HG03159 (cell line): ENCODE measurements around the gene FAM184B.

Source experiments
- ATAC-seq: cut with Tn5 transposase; IDR thresholded peaks from one replicate; pipeline ENCODE4 v1.9.1; 2021; ENCODE audit warnings: mild to moderate bottlenecking, moderate library complexity; ENCODE audit not compliant: unreplicated experiment

The FAM184B gene

DNA sequence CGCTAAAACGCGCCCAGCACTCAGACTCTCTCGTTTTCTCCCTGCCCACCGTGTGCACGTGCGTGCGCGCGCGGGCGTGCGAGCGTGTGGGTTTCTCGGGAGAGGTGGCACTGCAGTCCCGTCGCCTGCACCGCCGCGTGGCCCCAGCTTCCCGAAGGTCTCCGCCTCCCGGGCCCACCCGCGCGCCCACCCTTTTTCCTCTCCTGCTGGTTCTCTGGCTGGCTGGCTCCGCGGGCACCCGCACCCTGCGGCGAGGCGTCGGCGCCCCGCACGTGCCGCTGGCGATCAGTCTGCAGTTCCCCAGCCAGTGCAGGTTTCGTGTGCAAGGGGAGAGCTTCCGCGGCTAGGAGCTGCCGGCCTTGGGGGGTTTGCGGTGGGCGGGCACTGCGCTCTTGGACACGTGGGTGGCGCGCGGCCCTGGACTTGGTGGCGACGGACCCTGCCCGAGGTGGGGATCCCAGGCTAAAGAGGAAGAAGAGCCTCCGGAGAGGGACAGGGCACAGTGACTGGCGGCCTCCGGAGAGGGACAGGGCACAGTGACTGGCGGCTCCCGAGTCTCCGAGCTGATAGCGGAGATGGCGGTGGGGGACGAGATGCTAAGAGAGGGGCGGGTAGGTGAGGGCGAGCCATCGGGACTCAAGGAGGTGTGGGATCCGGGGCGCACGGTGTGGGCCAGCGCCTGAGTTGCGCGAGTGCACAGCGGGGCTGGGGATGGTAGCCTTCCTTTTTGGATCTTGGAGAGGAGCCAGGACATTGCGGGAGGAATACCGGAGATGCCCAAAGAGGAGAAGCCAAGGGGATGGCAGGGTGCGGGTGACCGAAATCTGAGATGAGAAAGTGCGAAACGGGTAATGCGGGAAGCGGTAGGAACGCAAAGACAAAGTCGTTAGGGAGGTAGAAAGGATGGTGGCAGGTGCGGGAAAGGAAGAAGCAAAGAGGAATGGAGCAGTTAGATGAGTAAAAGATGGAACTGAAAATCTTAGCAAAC lies at the start of gene FAM184B:
Gene FAM184B, minus strand, starts transcription at position 322 of the 988 bp plus-strand sequence. CDS start 322 bp downstream, outside the sequence.
- no peak for ATAC-seq

DNA sequence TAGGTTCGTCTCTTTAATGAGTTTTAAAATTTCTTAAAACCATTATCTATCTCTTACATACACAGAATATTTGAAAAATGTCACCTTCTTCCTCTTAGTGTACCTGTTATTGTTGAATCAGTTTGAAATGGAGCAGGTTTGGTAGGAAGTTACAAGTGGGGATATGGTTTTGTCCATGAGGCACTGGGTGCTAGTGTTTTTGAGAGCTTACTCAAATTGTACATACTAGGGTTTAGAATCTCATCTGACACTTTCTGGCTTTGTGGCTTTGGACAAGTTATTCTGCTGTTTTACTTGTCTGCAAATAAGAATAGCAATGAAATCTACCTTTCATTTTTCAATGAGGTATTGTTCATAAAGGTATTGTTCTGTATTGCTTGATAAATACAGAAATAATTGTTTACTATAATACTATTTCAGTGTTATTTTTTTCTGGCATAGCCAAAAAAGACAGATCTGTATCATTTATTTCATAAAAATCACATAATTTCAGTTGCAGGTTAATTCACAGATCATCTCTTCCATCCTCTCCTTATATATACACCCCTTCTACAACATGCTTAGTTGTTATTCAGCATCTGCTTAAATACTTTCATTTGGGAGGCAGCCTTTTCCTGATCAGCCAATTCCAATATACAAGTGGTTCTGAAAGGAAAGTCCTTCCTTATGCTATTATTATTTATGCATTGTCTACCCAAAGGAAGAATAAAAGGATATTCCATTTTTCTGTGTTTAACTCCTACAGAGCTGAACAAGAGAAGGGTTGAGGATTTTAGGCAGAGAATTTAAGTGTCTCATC lies 42.6 kb upstream of the FAM184B start:
- no peak for ATAC-seq

DNA sequence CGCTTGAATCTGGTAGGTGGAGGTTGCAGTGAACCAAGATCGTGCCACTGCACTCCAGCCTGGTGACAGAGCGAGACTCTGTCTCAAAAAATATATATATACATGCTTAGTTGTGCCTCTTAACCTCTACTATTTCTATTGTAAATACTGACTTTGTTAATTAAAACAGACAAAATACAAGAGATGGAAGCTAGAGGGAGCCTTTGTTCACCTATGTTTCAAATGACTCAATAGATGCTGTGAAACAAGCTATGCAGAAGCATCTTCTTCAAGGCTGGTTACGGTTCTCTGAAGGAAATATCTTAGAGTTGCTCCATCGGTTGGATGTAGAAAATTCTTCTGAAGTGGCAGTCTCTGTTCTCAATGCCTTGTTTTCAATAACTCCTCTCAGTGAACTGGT lies 35.6 kb upstream of the FAM184B start:
- peak; percentile 82 for ATAC-seq

DNA sequence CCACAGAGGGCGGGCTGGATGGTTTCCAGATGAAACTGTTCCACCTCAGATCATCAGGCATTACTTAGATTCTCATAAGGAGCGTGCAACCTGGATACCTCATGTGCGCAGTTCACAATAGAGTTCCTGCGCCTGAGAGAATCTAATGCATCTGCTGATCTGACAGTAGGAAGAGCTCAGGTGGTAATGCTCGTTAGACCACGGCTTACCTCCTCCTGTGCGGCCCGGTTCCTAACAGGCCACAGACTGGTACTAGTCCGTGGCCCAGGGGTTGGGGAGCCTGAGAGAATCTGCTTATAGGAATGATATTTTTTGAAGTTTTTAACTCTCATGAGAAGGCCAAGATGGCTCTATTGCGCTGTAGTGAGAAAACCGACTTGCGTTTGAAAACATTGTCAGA lies 34.7 kb upstream of the FAM184B start:
- no peak for ATAC-seq

DNA sequence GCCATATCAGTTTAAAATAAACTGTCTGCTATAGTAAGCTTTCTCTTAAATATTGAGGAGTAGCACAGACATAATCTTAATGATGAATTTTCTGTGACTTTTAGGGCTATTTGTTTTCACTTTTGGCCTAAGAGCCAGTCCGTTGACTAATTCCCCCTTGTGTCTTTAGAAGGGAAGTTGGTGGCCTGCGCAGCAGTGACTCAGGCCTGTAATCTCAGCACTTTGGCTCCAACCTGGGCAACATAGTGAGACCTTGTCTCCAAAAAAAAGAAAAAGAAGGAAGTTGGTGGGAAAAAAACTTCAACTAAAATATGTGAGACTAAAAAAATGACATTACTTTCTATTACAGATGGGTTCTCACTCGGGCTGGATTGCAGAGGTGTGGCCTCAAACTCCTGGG lies 32.7 kb upstream of the FAM184B start:
- no peak for ATAC-seq

DNA sequence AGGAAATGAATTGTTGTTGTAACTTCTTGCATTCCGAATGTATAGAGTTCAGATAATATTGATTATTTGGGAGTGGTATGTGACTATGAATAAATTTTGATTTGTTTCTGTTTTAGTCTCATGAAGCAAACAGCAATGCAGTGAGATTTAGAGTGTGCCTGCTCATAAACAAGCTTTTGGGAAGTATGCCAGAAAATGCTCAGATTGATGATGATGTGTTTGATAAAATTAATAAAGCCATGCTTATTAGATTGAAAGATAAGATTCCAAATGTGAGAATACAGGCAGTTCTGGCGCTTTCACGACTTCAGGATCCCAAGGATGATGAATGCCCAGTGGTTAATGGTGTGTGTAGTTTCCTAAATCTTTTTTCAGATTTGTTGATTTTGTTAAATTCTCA lies 31.4 kb upstream of the FAM184B start:
- ATAC-seq = no peak

DNA sequence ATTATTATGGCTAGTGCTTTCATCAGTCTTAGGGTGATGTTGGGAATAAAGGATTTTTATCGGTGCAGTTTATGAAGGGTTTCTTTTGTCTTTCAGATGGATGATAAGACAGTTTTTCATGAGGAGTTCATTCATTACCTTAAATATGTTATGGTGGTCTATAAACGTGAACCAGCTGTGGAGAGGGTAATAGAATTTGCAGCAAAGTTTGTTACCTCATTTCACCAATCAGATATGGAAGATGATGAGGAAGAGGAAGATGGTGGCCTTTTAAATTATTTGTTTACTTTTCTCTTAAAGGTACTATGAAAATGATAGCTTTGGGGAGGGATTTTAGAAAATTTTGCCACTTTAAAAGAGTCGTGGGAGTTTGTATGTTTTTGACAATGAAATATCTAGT lies 30.7 kb upstream of the FAM184B start:
- no peak for ATAC-seq

DNA sequence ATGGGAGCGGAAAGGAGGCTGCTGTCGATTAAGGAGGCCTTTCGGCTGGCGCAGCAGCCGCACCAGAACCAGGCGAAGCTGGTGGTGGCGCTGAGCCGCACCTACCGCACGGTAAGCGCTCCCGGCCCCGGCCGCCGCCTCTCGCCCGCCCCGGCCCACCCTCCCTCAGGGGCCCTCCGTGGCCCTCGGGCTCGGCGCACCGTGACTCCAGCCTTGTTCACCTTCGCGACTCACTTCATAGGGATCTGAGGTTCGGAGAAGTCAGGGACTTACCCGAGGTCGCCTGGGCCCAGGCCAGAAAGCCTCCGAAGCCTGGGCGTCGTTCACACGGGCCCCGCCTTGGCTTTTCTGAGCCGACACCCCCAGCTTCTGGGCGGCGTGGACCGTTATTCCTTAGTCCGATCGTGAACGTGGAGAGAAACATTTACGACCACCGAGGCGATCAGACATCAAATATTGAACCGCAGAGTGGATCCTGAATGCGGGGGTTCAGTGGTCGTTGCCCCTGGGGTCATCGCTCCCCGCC lies 29.7 kb upstream of the FAM184B start:
- peak; percentile 29 for ATAC-seq

DNA sequence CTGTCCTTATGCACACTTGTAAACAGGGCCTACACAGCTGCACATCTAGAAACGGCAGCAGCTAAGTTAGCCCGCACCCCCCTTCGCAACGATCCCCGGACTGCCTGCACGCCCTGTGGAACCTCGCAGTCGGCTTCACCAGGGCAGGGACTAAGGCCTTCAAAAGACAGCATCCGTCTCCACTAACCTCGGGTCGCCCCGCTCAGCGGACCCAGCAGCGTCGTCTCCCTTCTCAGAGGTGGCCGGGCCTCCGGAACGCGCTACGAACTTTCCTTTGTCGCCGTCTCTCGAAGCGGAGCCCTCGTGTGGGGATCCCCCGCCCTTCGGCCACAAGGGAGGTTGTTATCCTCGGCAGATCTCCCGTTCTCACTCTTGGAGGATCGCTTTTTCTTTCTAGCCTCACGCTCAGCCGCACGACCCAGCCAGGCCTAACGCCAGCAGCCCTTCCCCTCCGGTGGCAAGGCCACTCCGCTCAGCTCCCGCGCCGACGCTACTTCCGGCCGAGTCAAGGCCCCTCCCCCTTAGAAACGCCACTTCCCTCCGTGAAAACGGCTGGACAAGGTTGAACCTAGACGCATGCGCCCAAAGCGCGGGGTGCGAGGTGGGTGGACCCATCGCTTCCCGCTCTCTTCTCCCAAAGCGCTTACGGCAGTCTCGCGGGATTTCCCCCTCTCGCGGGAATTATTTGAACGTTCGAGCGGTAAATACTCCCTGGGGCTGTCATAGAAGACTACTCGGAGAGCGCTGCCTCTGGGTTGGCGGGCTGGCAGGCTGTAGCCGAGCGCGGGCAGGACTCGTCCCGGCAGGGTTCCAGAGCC lies 29.0 kb upstream of the FAM184B start, which contains the start of the genes DCAF16 and NCAPG:
Gene DCAF16, minus strand, starts transcription at position 498 of the 818 bp plus-strand sequence. CDS start 6,616 bp downstream, outside the sequence.
Gene NCAPG, plus strand, starts transcription at position 720 of the 818 bp plus-strand sequence. CDS start 99 bp downstream, outside the sequence.
- peak; percentile 90 for ATAC-seq

DNA sequence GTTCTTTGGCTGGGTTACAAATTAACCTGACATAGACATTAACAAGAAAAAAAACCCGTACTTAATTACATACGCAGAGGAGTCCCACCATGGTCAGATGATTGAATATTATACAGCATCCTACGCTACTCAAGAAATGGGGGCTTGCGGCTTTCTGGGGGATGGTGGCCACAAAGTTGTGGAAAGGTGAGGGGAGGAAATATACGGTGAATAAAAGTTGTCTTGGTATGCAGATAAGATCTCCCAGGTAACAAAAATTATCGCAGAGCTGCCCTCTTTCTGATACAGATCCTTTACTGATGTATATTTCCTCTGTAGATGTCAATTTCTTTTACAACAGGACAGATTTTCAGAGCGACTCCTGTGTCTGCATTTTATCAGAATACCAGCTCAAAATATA lies 28.2 kb upstream of the FAM184B start:
- ATAC-seq = no peak

DNA sequence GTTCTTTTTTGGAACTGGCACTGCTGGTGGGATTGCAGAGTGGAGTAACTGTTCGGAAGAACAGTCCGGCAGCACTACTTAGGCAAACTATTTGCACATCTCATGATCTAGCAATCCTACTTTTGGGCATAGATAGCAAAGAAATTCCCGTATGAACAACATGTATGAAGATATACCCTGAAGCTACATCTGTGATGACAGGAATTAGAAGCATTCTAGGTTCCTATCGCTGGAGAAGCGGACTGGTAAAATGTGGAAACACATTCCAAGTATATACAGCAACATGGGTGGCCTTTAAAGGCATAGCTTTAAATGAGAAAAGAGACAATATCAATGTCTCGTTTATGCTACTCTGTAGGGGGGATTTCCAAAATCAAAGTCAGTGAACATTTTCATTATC lies 26.0 kb upstream of the FAM184B start:
- no peak for ATAC-seq

DNA sequence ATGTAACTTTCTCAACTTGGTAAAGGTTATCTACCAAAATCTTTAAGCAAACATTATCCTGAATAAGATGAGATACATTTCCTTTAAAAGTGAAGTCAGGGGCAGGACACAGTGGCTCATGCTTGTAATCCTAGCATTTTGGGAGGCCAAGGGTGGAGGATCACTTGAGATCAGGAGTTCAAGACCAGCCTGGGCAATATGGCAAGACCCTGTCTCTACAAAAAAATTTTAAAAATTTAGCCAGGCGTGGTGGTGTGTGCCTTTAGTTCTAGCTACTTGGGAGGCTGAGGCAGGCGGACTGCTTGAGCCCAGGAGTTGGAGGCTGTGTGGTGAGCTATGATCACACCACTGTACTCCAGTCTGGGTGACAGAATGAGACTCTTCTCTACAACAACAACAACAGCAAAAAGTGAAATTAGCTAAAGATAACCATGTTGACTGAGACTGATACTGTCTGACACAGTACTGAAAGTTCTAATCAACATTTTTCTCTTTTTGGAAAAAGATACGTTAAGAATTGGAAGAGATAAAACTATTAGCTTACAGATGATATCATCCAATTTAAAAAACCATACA lies 24.2 kb upstream of the FAM184B start:
- ATAC-seq = no peak

DNA sequence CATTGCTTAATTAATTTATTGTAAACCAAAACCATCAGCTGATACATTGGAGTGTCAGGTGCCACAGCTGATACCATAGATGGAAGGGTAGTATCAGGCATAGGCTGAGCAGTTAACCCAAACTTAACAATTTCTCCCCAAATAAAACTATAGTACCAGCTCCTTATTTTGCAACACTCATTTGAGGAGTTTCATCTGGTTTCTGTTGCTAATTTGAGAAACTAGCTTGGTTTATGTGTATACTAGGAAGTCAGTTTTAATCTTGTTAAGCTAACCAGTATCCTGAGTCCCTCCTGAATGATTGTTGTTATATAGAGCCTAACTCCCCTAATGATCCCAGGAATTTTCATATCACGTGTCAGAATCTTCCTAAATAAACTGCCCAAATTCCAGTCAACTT lies 16.4 kb upstream of the FAM184B start:
- ATAC-seq = no peak

DNA sequence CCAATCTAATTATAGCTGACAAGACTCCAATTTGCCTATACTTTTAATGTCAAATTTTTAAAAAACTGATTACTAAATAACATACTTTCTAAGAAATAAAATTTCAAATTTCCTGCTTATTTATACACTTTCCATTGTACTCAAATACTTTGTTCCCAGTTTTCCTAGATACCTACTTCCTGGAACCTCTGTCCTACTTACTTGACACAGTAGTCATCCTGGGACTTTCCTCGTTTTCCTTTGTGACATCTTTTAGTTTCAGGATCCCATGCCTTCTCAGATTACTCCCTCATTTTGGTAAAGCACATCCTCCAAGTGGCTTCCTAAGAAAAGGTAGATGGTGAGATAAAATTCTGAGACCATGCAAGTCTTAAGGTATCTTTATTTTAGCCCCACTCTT lies 13.3 kb upstream of the FAM184B start:
- no peak for ATAC-seq

DNA sequence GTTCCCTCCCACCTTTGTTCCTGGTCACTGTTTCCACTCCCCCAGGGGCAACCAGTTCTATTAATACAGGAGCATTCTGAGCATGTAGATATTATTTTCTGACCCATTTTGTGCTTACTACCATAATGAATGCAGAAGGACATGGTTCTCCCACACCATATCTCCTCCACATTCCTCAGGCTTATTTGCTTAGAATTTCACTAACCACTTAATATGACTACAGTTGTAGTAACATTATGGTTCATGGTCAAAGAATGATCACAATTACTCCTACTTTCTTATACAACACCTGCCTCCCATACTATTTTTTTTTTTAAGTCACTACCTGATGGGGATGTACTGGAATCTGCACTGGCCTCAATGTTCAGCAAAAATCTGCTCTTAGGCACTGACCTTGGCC lies 7.5 kb upstream of the FAM184B start:
- ATAC-seq = no peak

DNA sequence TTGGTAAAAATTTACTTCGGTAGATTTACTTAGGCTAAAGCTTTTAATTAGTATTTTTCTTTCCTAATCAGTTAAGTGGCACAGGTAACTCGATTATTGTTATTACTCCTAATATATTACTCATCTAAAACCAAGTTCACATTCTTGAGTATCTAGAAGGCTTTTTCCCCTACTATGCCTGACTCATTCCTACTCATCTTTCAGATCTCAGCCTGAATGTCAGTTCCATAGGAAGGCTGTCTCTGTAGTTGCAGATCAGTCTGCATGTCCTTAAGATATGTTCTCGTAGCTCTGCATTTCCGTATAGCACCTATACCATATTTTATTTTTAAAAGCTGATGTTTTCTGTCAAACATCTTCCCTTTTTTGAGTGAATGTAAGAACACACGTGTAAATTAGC lies 5.9 kb upstream of the FAM184B start:
- no peak for ATAC-seq

DNA sequence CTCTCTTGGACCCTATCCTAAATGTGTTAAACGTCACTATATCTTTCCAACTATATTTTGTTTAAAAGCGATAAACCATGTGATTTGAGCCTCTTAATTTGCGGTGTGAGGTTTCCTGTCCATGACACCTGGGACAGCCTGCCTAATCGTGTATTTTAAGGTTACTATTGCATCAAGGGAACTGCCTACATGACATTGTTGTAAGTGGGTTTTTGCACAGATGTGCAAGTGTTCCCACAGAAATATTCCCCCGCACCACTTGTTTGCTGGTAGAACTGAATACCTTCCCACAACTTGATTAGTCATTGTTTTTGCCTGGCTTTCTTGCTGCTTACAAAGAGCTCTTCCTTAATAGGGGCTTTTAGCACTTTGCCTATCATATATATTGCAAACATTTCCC lies 5.1 kb upstream of the FAM184B start:
- ATAC-seq = no peak

DNA sequence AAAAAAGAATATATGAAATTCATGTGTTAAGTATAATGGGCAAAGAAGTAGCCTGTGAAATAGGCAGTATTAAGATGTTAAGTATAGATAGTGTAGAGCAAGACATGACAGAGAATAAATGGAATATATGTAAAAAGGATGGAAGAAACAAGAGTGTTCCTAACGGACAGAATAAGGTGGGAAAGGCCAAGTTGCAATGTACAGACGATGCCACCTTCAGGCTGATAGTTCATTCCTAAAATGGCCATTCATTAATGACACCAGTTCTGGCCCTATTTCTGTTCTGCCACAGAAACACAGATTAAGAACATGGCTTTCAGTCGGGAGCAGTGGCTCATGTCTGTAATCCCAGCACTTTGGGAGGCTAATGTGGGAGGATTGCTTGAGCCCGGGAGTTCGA lies 4.4 kb upstream of the FAM184B start:
- no peak for ATAC-seq

DNA sequence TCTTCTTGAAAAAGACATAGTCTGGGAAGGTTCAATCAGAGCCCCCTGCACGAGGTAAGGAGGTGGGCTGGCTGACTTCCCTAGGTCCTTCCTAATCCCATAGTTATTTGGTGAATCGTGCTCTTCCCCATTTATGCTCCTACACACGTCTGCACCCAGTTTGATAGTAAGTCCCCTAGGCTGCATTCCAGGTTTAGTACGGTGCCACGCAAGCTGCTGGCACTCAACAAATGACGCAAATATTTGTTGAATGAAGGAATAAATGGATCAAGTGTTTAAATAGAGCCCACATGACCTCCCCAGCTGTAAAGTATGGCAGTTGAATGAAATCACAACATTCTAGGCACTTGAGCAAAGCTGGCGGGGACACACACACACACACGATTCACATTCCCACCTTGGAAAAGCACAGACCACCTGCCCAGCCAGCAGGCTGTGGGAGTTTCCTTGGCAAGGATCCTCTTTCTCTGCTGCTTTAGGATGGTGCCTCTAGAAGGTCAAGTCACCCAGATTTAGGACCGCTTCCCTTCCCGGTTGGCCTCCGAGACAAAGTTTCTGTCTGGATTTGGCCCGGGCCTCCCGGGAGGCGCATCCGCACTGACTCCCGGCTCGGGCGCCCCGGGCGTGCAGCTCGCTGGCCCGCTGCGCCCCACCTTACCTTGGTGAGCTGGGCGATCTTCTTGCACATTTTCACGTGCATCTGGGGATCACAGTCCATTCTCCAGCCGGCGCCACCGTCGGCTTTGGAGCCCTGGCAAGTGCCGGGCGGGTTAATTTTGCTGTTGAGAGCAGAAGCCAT lies 721 bp downstream of the FAM184B start:
- no peak for ATAC-seq
